Measurements from ENCODE around the gene UBE3D.
"Not testable (repeated sequence)": the region's sequence is repeated elsewhere in the genome, so short reads cannot be mapped to it uniquely, and the experiment has no call there.

DNA sequence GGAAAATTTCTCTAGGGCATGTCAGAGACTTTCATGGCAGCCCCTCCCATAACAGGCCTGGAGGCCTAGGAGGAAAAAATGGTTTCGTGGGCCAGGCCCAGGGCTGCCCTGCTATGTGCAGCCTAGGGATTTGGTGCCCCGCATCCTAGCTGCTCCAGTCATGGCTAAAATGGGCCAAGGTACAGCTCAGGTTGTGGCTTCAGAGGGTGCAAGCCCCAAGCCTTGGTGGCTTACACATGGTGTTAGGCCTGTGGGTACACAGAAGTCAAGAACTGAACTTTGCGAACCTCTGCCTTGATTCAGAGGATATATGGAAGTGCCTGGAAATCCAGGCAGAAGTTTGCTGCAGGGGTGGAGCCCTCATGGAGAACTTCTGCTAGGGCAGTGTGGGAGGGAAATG is 134.7 kb downstream of the UBE3D start:
- not testable (repeated sequence) for TF ChIP-seq CTCF (IDR thresholded peaks at IDR 0.05); EZH2 (IDR thresholded peaks at IDR 0.05; ENCODE audit: borderline replicate concordance, insufficient read depth, low read depth, low read length, poor library complexity, severe bottlenecking)

All from B cell (primary cell).